Psoas muscle (tissue), 8 donors: ENCODE results near the gene SYMPK. TPM values are rescaled to one million over a fixed set of nuclear protein-coding genes. Genes with fewer than 3 reads are reported as not detected.

Source experiments
- ATAC-seq, 4 donors: fragments of 200-7000 bp; cut with Tn5 transposase; one replicate each; pipeline ENCODE4 v1.9.1; 2020; ENCODE audit warnings: moderate library complexity in 3 of 4, mild to moderate bottlenecking in 2 of 4
- DNase-seq, 2 donors: peaks; one replicate each; pipeline ENCODE4 v3.0.0-alpha.2; 2020
- H3K27ac ChIP-seq: fragments of 200-600 bp; one replicate; pipeline ENCODE4 v1.8.0; 2022
- H3K27me3 ChIP-seq, 3 donors: fragments of 200-600 bp in 1 of 3; one replicate each; pipeline versions ENCODE4 v1.6.1 to v1.8.0; 2013 to 2022; ENCODE audit warnings: low read length in 2 of 3, mild to moderate bottlenecking in 2 of 3, moderate library complexity in 1 of 3; ENCODE audit not compliant: insufficient read depth in 3 of 3
- H3K36me3 ChIP-seq, 2 donors: fragments of 200-600 bp in 1 of 2; one replicate each; pipeline versions ENCODE4 v1.6.1 to v1.8.0; 2013 to 2022; ENCODE audit warnings: low read depth in 1 of 2, mild to moderate bottlenecking in 1 of 2, moderate library complexity in 1 of 2; ENCODE audit not compliant: insufficient read depth in 1 of 2
- H3K4me1 ChIP-seq: fragments of 200-600 bp; one replicate; pipeline ENCODE4 v1.8.0; 2022
- H3K4me3 ChIP-seq: fragments of 200-600 bp; one replicate; pipeline ENCODE4 v1.8.0; 2022; ENCODE audit warnings: mild to moderate bottlenecking
- H3K9me3 ChIP-seq: fragments of 200-600 bp; one replicate; pipeline ENCODE4 v1.8.0; 2022
- CTCF ChIP-seq: fragments of 200-600 bp; IDR thresholded peaks from one replicate; pipeline ENCODE4 v1.8.0; 2022; ENCODE audit warnings: antibody characterized with exemption
- WGBS, 3 donors: extraction: QIAGEN DNeasy Blood & Tissue Kit; methylation state at CpG; one replicate each; pipeline versions ENCODE4 v1.1.6 to v1.1.7; 2013; 5-methylcytosine and 5-hydroxymethylcytosine counted together
- intact Hi-C, 2 donors: fragments of 100-400 bp; cut with DNase I; formaldehyde crosslinking; loops; one replicate each; pipeline versions ENCODE4 v1.11.0 to v1.14.2; 2022
- polyA plus RNA-seq, 3 donors: library from polyadenylated mRNA; stranded (reverse); fragments of 200-250 nt; gene quantifications; one replicate each; pipeline ENCODE4 v1.2.3, GENCODE V29; 2013
- total RNA-seq, 4 donors: library from RNA; stranded (reverse); fragmentation: NEBNext Ultra II Directional in 2 of 4; extraction: Animal tissue kit (Norgen Biotek cat#: 25700) in 2 of 4; gene quantifications; one replicate each; pipeline versions ENCODE4 v1.2.1 to v1.2.4, GENCODE V29; 2021 to 2023
- donor health status: healthy with polysubstance abuse.
- donor health status: DM: no; HTN: no; CAD: no; lungs with moderate emphysema.
- donor health status: Bipolar disorder and iron deficiency.
- donor health status: healthy.
- donor health status: DM: yes; HTN: yes; CAD: no.
- donor health status: DM: no; HTN: no; CAD: no.
- donor health status: DM: no; HTN: no; CAD: no.
- donor health status: DM: yes; HTN: yes; CAD: no.

SYMPK gene
- total and polyA plus RNA-seq, 7 donors = 27.6 to 80.3 (median 47.6) TPM

GRCh38 chr19:45862271-45862563 lies 730 bp downstream of the SYMPK start:
- H3K4me3 ChIP-seq = peak overlapping the region; percentile 92
- intact Hi-C loops = no loop called here

GRCh38 chr19:45860359-45861259 lies 2.3 kb downstream of the SYMPK start:
- WGBS, 3 donors = 82 to 92% (median 87%) methylated on average over 15 of the region's 15 CpGs

More at GRCh38 chr19:45862271-45862563, 730 bp downstream of the SYMPK start:
- Histone ChIP-seq H3K27me3 (peaks cover 0 to 8% (median 0%) of the 10 kb centered on the region in 3 donors), H3K4me1 (peaks cover 5% of the 10 kb centered on the region), H3K36me3 (peaks cover 0 to 25% of the 10 kb centered on the region in 2 donors), H3K9me3 (no peaks in the 10 kb centered on the region), H3K27ac (peak overlapping the region; percentile 87)
- ATAC-seq (peak in 2 of 4 donors; percentile 3 to 15), DNase-seq (no peak)
- 0 to 1% (median 0%) methylated on average over 11 of the region's 11 CpGs for WGBS, 3 donors
- no peak for TF ChIP-seq CTCF

GRCh38 chr19:45854167-45854778 lies 8.7 kb downstream of the SYMPK start:
- no peaks in the 10 kb centered on the region for H3K9me3 ChIP-seq
- no peak overlapping the region for H3K27ac ChIP-seq
- no peaks in the 10 kb centered on the region for H3K4me1 ChIP-seq
- H3K4me3 ChIP-seq = no peak overlapping the region
- WGBS, 3 donors = 88 to 95% (median 94%) methylated on average over 16 of the region's 16 CpGs
- no peak for TF ChIP-seq CTCF
- H3K27me3 ChIP-seq = no peaks in the 10 kb centered on the region
- H3K36me3 ChIP-seq = peaks cover 3 to 79% of the 10 kb centered on the region in 2 donors
- DNase-seq (peak in 1 of 2 donors; percentile 42), ATAC-seq (peak in 2 of 4 donors; percentile 18 to 32)
- intact Hi-C loops = no loop called here

More at GRCh38 chr19:45860359-45861259, 2.3 kb downstream of the SYMPK start:
- DNase-seq = no peak
- H3K36me3 ChIP-seq = peaks cover 0 to 32% of the 10 kb centered on the region in 2 donors
- no peaks in the 10 kb centered on the region for H3K9me3 ChIP-seq
- no peak overlapping the region for H3K27ac ChIP-seq
- peaks cover 0 to 8% (median 0%) of the 10 kb centered on the region in 3 donors for H3K27me3 ChIP-seq
- H3K4me1 ChIP-seq = peaks cover 5% of the 10 kb centered on the region
- no peak for TF ChIP-seq CTCF
- no peak overlapping the region for H3K4me3 ChIP-seq
- no peak for ATAC-seq
- intact Hi-C loops = no loop called here

- 70 to 79% (median 72%) methylated on average over 7 of the region's 7 CpGs for WGBS, 3 donors
Measured at GRCh38 chr19:45852983-45853382, 10.0 kb downstream of the SYMPK start.

More at GRCh38 chr19:45852983-45853382, 10.0 kb downstream of the SYMPK start:
- H3K36me3 ChIP-seq = peaks cover 3 to 79% of the 10 kb centered on the region in 2 donors
- DNase-seq (peak in 1 of 2 donors; percentile 5), ATAC-seq (peak in 1 of 4 donors; percentile 29)
- H3K27me3 ChIP-seq = no peaks in the 10 kb centered on the region
- no peaks in the 10 kb centered on the region for H3K4me1 ChIP-seq
- TF ChIP-seq CTCF = no peak
- no peaks in the 10 kb centered on the region for H3K9me3 ChIP-seq
- no peak overlapping the region for H3K4me3 ChIP-seq
- H3K27ac ChIP-seq = no peak overlapping the region
- intact Hi-C loops = no loop called here
